GM12878 (cell line): Measurements from ENCODE around the gene UBE2C.

Experiments used
- ASH2L ChIP-seq: fragments of 300-600, 200-600 bp; sonication (generic); IDR thresholded peaks from 2 replicates; pipeline ENCODE4 v1.6.1; 2017; ENCODE audit warnings: low read depth, mild to moderate bottlenecking, borderline replicate concordance
- POLR2A ChIP-seq: IDR thresholded peaks from 2 replicates; pipeline ENCODE4 v1.6.1; 2011; ENCODE audit warnings: low read depth, mild to moderate bottlenecking, low read length
- RAD21 ChIP-seq: IDR thresholded peaks from 2 replicates; pipeline ENCODE4 v1.6.1; 2011; ENCODE audit warnings: mild to moderate bottlenecking, low read depth, low read length, moderate library complexity; ENCODE audit not compliant: insufficient read depth

GRCh38 chr20:45774945-45775344, 37.5 kb upstream of the UBE2C start:
- TF ChIP-seq POLR2A = no peak
- no peak for TF ChIP-seq ASH2L
- no peak for TF ChIP-seq RAD21
